ENCODE measurements around the gene EIF3L. TPM values are rescaled to one million over a fixed set of nuclear protein-coding genes. Genes with fewer than 3 reads are reported as not detected.
A peak's percentile ranks its signal among the peaks of the same experiment; 100 is the strongest.

The EIF3L gene
- total RNA-seq, 1 donor from 2014 or later: 338 TPM

GRCh38 chr22:37893583-37893983, 44.4 kb downstream of the EIF3L start:
- TF ChIP-seq POLR2AphosphoS5 (IDR thresholded peaks at IDR 0.05; ENCODE audit: insufficient read depth in 1 of 2, low read depth in 1 of 2) (no peak), CTCF (IDR thresholded peaks at IDR 0.05) (no peak)
- H3K4me3 ChIP-seq: no peak overlapping the region
- H3K4me1 ChIP-seq: peaks cover 65% of the 10 kb centered on the region
- H3K9me3 ChIP-seq: no peaks in the 10 kb centered on the region
- DNase-seq (ENCODE audit: extremely low spot score in 2 of 2): no peak
- intact Hi-C loops (cut with DNase I): no loop called here
- peak overlapping the region; percentile 73 for H3K27ac ChIP-seq
- H3K36me3 ChIP-seq: peaks cover 0 to 11% of the 10 kb centered on the region in 2 donors
- H3K27me3 ChIP-seq: no peaks in the 10 kb centered on the region

GRCh38 chr22:37894939-37895670, 45.9 kb downstream of the EIF3L start:
- H3K4me3 ChIP-seq: no peak overlapping the region
- intact Hi-C loops (cut with DNase I): no loop called here
- H3K4me1 ChIP-seq: peaks cover 72% of the 10 kb centered on the region
- no peaks in the 10 kb centered on the region for H3K36me3 ChIP-seq
- H3K27me3 ChIP-seq: no peaks in the 10 kb centered on the region
- H3K9me3 ChIP-seq: no peaks in the 10 kb centered on the region
- DNase-seq (ENCODE audit: extremely low spot score in 2 of 2): no peak
- no peak for TF ChIP-seq POLR2A (IDR thresholded peaks at IDR 0.05)
- TF ChIP-seq POLR2AphosphoS5 (IDR thresholded peaks at IDR 0.05; ENCODE audit: insufficient read depth in 1 of 2, low read depth in 1 of 2): peak in 1 of 2 donors; percentile 33
- TF ChIP-seq CTCF (IDR thresholded peaks at IDR 0.05): no peak
- H3K27ac ChIP-seq: peak overlapping the region; percentile 73

- Histone ChIP-seq H3K4me3 (no peak overlapping the region), H3K9me3 (no peaks in the 10 kb centered on the region), H3K27me3 (no peaks in the 10 kb centered on the region), H3K4me1 (peaks cover 72% of the 10 kb centered on the region), H3K27ac (peak overlapping the region; percentile 73), H3K36me3 (no peaks in the 10 kb centered on the region)
- no peak for DNase-seq (ENCODE audit: extremely low spot score in 2 of 2)
- intact Hi-C loops (cut with DNase I): no loop called here
- TF ChIP-seq CTCF (IDR thresholded peaks at IDR 0.05) (no peak), POLR2AphosphoS5 (IDR thresholded peaks at IDR 0.05; ENCODE audit: insufficient read depth in 1 of 2, low read depth in 1 of 2) (peak in 1 of 2 donors; percentile 65), POLR2A (IDR thresholded peaks at IDR 0.05) (no peak)
Measured at GRCh38 chr22:37896181-37896592, 47.0 kb downstream of the EIF3L start.

- H3K27me3 ChIP-seq: no peaks in the 10 kb centered on the region
- peaks cover 77% of the 10 kb centered on the region for H3K4me1 ChIP-seq
- TF ChIP-seq POLR2AphosphoS5 (IDR thresholded peaks at IDR 0.05; ENCODE audit: insufficient read depth in 1 of 2, low read depth in 1 of 2): no peak
- no peak for TF ChIP-seq POLR2A (IDR thresholded peaks at IDR 0.05)
- no peak for TF ChIP-seq CTCF (IDR thresholded peaks at IDR 0.05)
- peak overlapping the region; percentile 73 for H3K27ac ChIP-seq
- no peak for DNase-seq (ENCODE audit: extremely low spot score in 2 of 2)
- H3K36me3 ChIP-seq: no peaks in the 10 kb centered on the region
- intact Hi-C loops (cut with DNase I): no loop called here
- no peak overlapping the region for H3K4me3 ChIP-seq
- H3K9me3 ChIP-seq: no peaks in the 10 kb centered on the region
Measured at GRCh38 chr22:37896939-37897338, 47.7 kb downstream of the EIF3L start.

- Histone ChIP-seq H3K9me3 (no peaks in the 10 kb centered on the region), H3K27ac (peak overlapping the region; percentile 71), H3K4me1 (peaks cover 72% of the 10 kb centered on the region), H3K4me3 (no peak overlapping the region), H3K36me3 (no peaks in the 10 kb centered on the region), H3K27me3 (no peaks in the 10 kb centered on the region)
- TF ChIP-seq POLR2AphosphoS5 (IDR thresholded peaks at IDR 0.05; ENCODE audit: insufficient read depth in 1 of 2, low read depth in 1 of 2) (no peak), CTCF (IDR thresholded peaks at IDR 0.05) (no peak), POLR2A (IDR thresholded peaks at IDR 0.05) (no peak)
- no peak for DNase-seq (ENCODE audit: extremely low spot score in 2 of 2)
- intact Hi-C loops (cut with DNase I): no loop called here
Measured at GRCh38 chr22:37897807-37898206, 48.6 kb downstream of the EIF3L start.
